Uterus (tissue), 4 donors: Measurements from ENCODE around the gene CPA3. TPM values are rescaled to one million over a fixed set of nuclear protein-coding genes. Genes with fewer than 3 reads are reported as not detected.

Experiments
- DNase-seq, 2 donors: peaks; one replicate each; pipeline ENCODE4 v3.0.0-alpha.2; 2019 to 2020
- H3K27ac ChIP-seq, 2 donors: fragments of 200-600 bp; sonication (generic); 1 replicate in 1 of 2; 2 replicates in 1 of 2; pipeline ENCODE4 v1.5.1; 2016 to 2018
- H3K27me3 ChIP-seq, 2 donors: fragments of 200-600 bp; sonication (generic); one replicate each; pipeline ENCODE4 v1.5.1; 2018 to 2019; ENCODE audit warnings: control low read depth in 1 of 2
- H3K36me3 ChIP-seq, 2 donors: fragments of 200-600 bp; sonication (generic); one replicate each; pipeline ENCODE4 v1.5.1; 2019; ENCODE audit warnings: control low read depth in 1 of 2
- H3K4me1 ChIP-seq, 2 donors: fragments of 200-600 bp; sonication (generic); one replicate each; pipeline ENCODE4 v1.5.1; 2018 to 2019; ENCODE audit warnings: control low read depth in 1 of 2
- H3K4me3 ChIP-seq, 2 donors: fragments of 200-600 bp; sonication (generic); 1 replicate in 1 of 2; 2 replicates in 1 of 2; pipeline ENCODE4 v1.5.1; 2018 to 2019; ENCODE audit warnings: mild to moderate bottlenecking in 1 of 2
- H3K9me3 ChIP-seq, 2 donors: fragments of 200-600 bp; sonication (generic); one replicate each; pipeline ENCODE4 v1.5.1; 2019; ENCODE audit warnings: control low read depth in 1 of 2
- POLR2A ChIP-seq, 2 donors: fragments of 450-650 bp; IDR thresholded peaks; one replicate each; pipeline ENCODE4 v1.6.1; 2016; ENCODE audit warnings: antibody characterized with exemption in 2 of 2, mild to moderate bottlenecking in 1 of 2, moderate library complexity in 1 of 2
- intact Hi-C: fragments of 100-400 bp; cut with DNase I; formaldehyde crosslinking; loops from one replicate; pipeline ENCODE4 v1.15.1; 2023; ENCODE audit warnings: low total_unique reads
- total RNA-seq, 4 donors: library from RNA; depleted of rRNA in 3 of 4; stranded (reverse); fragments of >200 nt in 3 of 4; gene quantifications; one replicate each; pipeline versions ENCODE4 v1.1.0 to v1.2.4, GENCODE V29; 2014 to 2023
- TF ChIP-seq, protein P1 (sequence below), 4 experiments: fragments of 200-600 bp in 2 of 4; fragments of 450-650 bp in 2 of 4; sonication (generic) in 2 of 4; IDR thresholded peaks; one replicate each; pipeline ENCODE4 v1.5.1; 2016 to 2019; ENCODE audit warnings: antibody characterized with exemption in 4 of 4, mild to moderate bottlenecking in 2 of 4, moderate library complexity in 1 of 4
- donor health status: DM: yes; HTN: yes; CAD: no.

Gene CPA3
- total RNA-seq, 4 donors from 2014 or later = 2.4 to 36.6 (median 6.0) TPM

DNA sequence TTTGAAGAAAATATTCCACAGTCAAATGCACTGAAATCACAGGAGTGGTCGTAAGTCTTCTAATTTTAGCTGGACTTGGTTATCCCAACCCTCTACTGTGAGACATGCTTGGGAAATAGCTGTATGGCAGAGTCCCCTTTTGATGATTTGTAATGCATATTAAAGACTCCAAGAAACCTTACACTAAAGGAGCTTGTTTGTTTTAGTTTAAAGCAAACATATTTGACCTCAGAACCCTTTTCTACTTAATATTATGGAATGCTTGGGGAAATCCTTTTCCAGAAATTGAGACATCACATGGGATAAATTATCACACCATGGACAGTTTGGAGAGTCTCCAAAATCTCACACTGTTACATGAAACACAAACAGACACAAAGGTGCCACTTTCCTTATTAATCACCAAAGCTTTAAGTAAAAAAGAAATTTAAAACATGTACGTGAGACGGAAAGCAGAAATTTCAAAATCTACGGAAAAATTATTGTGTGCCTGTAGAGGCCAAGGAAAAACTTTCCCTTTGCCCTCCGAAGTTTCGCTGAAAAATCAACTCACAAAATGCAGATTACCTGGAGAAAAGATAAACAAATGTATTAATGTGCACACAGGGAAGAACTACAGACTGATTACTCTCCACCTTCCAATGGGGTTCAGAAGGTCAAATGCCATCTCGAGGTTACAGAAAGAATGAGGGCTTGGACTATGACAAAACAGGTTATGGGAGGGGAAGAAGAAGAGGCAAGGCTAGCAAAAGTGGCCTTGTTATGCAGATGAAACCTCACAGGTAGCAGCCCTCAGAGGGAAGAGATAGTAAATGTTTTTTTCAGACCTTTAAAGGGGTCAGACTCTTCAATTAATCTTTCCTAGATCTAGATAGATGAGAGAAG lies 44.5 kb upstream of the CPA3 start:
- no peak for TF ChIP-seq POLR2A (IDR thresholded peaks at IDR 0.05)
- TF ChIP-seq, protein P1, sequence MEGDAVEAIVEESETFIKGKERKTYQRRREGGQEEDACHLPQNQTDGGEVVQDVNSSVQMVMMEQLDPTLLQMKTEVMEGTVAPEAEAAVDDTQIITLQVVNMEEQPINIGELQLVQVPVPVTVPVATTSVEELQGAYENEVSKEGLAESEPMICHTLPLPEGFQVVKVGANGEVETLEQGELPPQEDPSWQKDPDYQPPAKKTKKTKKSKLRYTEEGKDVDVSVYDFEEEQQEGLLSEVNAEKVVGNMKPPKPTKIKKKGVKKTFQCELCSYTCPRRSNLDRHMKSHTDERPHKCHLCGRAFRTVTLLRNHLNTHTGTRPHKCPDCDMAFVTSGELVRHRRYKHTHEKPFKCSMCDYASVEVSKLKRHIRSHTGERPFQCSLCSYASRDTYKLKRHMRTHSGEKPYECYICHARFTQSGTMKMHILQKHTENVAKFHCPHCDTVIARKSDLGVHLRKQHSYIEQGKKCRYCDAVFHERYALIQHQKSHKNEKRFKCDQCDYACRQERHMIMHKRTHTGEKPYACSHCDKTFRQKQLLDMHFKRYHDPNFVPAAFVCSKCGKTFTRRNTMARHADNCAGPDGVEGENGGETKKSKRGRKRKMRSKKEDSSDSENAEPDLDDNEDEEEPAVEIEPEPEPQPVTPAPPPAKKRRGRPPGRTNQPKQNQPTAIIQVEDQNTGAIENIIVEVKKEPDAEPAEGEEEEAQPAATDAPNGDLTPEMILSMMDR (IDR thresholded peaks at IDR 0.05) = no peak
- H3K27ac ChIP-seq = no peak overlapping the region
- no peaks in the 10 kb centered on the region for H3K36me3 ChIP-seq
- H3K4me1 ChIP-seq = no peaks in the 10 kb centered on the region
- intact Hi-C loops = no loop called here
- no peaks in the 10 kb centered on the region for H3K9me3 ChIP-seq
- H3K4me3 ChIP-seq = no peak overlapping the region
- H3K27me3 ChIP-seq = no peaks in the 10 kb centered on the region
- DNase-seq = no peak

DNA sequence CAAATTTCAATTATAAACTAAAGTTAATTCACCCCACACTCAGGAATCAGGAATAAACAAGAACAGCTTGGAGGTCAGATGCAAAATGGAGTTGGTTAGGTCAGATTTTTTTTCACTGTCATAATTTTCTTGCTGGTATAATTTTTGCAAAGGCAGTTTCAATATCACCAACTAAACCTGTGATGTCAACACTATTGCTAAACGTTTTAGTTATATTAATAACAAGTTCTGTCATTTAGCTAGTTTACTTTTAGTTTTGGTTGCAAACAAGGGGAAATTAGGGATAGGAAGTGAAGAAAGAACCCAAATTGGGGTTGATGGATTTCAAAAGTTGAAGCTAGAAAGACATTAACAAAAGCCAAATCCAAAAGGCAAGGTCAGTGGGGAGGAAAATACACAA lies 42.1 kb upstream of the CPA3 start:
- no peaks in the 10 kb centered on the region for H3K9me3 ChIP-seq
- H3K27me3 ChIP-seq = no peaks in the 10 kb centered on the region
- no peaks in the 10 kb centered on the region for H3K36me3 ChIP-seq

GRCh38 chr3:148825476-148825875 lies 39.6 kb upstream of the CPA3 start:
- Histone ChIP-seq H3K4me3 (no peak overlapping the region), H3K27me3 (no peaks in the 10 kb centered on the region), H3K9me3 (no peaks in the 10 kb centered on the region), H3K36me3 (no peaks in the 10 kb centered on the region), H3K27ac (no peak overlapping the region), H3K4me1 (no peaks in the 10 kb centered on the region)
- no peak for DNase-seq
- TF ChIP-seq, protein P1 (IDR thresholded peaks at IDR 0.05) = no peak
- no peak for TF ChIP-seq POLR2A (IDR thresholded peaks at IDR 0.05)
- intact Hi-C loops = no loop called here

More for the DNA sequence above, 42.1 kb upstream of the CPA3 start:
- H3K27ac ChIP-seq = no peak overlapping the region
- H3K4me1 ChIP-seq = no peaks in the 10 kb centered on the region
- TF ChIP-seq, protein P1 (IDR thresholded peaks at IDR 0.05) = no peak
- no peak for TF ChIP-seq POLR2A (IDR thresholded peaks at IDR 0.05)
- H3K4me3 ChIP-seq = no peak overlapping the region
- DNase-seq = no peak
- intact Hi-C loops = no loop called here

GRCh38 chr3:148827585-148827984 lies 37.5 kb upstream of the CPA3 start, which contains the start of gene CPB1:
Gene CPB1 (plus strand): TSS chr3:148827811. CDS start chr3:148827824, 13 bp downstream.
- no peak within 1 kb of the TSS for H3K4me3 ChIP-seq
- no peak within 1 kb of the TSS for H3K27ac ChIP-seq
- no peaks in the 10 kb centered on the region for H3K27me3 ChIP-seq
- intact Hi-C loops = no loop called here
- TF ChIP-seq, protein P1 (IDR thresholded peaks at IDR 0.05) = no peak
- TF ChIP-seq POLR2A (IDR thresholded peaks at IDR 0.05) = no peak
- H3K4me1 ChIP-seq = no peaks in the 10 kb centered on the region
- no peak for DNase-seq
- H3K9me3 ChIP-seq = no peaks in the 10 kb centered on the region
- H3K36me3 ChIP-seq = no peaks in the 10 kb centered on the region

DNA sequence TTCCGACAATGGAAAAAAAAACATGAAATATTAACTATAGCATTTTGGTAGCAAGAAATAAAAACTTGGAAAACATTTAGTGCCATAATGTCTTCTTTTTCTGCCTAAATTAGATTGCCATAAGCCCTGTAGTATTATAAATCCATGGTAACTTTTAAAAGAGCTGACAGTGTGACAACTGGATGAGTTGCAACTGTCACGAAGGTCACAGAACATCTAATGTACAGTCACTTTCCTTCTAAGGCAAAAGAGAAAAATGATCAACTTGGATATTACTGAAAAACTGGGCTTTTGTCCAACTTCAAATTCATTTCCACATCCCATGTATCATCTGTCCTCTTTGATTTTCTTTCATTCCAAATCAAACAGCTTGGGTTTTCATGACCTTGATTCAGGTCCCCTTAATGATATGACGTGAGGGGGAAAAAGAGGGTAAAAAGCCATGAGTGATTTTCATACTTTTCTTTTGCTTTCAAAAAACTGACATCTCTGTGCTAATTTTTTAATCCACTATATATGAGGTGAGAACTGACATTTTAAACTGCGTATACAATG lies 36.9 kb upstream of the CPA3 start:
- H3K4me1 ChIP-seq = no peaks in the 10 kb centered on the region
- no peaks in the 10 kb centered on the region for H3K27me3 ChIP-seq
- intact Hi-C loops = no loop called here
- DNase-seq = no peak
- no peaks in the 10 kb centered on the region for H3K9me3 ChIP-seq
- H3K27ac ChIP-seq = no peak overlapping the region
- H3K4me3 ChIP-seq = no peak overlapping the region
- no peaks in the 10 kb centered on the region for H3K36me3 ChIP-seq
- TF ChIP-seq, protein P1 (IDR thresholded peaks at IDR 0.05) = no peak
- no peak for TF ChIP-seq POLR2A (IDR thresholded peaks at IDR 0.05)
